HEK293 (cell line): Measurements from ENCODE around the gene SAMM50.

Experiments
- CTCF ChIP-seq: fragments of 450-650 bp; formaldehyde crosslinking; IDR thresholded peaks from 2 replicates; pipeline ENCODE4 v1.5.1; 2016; ENCODE audit warnings: missing biosample characterization, missing genetic modification characterization
- SETDB1 ChIP-seq: IDR thresholded peaks from one replicate; pipeline ENCODE4 v1.6.1; 2017; ENCODE audit warnings: mild to moderate bottlenecking, low read length, moderate library complexity, mixed read lengths; ENCODE audit not compliant: insufficient read length
- YY1 ChIP-seq: fragments of 450-650 bp; formaldehyde crosslinking; IDR thresholded peaks from 2 replicates; pipeline ENCODE4 v1.5.1; 2018; ENCODE audit warnings: missing biosample characterization, missing genetic modification characterization
- ZBTB17 ChIP-seq: fragments of 450-650 bp; formaldehyde crosslinking; IDR thresholded peaks from 2 replicates; pipeline ENCODE4 v1.5.1; 2016; ENCODE audit warnings: missing biosample characterization, missing genetic modification characterization
- ZNF133 ChIP-seq: fragments of 450-650 bp; formaldehyde crosslinking; IDR thresholded peaks from 2 replicates; pipeline ENCODE4 v1.5.1; 2016; ENCODE audit warnings: missing biosample characterization, missing genetic modification characterization
- ZNF146 ChIP-seq: fragments of 450-650 bp; formaldehyde crosslinking; IDR thresholded peaks from 2 replicates; pipeline ENCODE4 v1.5.1; 2016; ENCODE audit warnings: missing biosample characterization, missing genetic modification characterization
- ZNF311 ChIP-seq: fragments of 450-650 bp; formaldehyde crosslinking; IDR thresholded peaks from 2 replicates; pipeline ENCODE4 v1.5.1; 2017; ENCODE audit warnings: missing biosample characterization, missing genetic modification characterization, borderline replicate concordance
- ZNF514 ChIP-seq: fragments of 450-650 bp; formaldehyde crosslinking; IDR thresholded peaks from 2 replicates; pipeline ENCODE4 v1.5.1; 2016; ENCODE audit warnings: missing biosample characterization, missing genetic modification characterization
- ZNF585B ChIP-seq: fragments of 450-650 bp; formaldehyde crosslinking; IDR thresholded peaks from 2 replicates; pipeline ENCODE4 v1.5.1; 2016; ENCODE audit warnings: missing biosample characterization, missing genetic modification characterization

GRCh38 chr22:44024288-44024921 is 69.2 kb downstream of the SAMM50 start, which contains the start of gene PARVB:
- TF ChIP-seq CTCF (no peak), ZNF146 (no peak), YY1 (no peak), ZNF514 (tag by site-specific recombination) (no peak), ZBTB17 (tag by site-specific recombination) (no peak), ZNF311 (no peak), SETDB1 (no peak), ZNF133 (tag by site-specific recombination) (no peak), ZNF585B (no peak)
